ENCODE measurements around the gene TRO.

TRO gene

DNA sequence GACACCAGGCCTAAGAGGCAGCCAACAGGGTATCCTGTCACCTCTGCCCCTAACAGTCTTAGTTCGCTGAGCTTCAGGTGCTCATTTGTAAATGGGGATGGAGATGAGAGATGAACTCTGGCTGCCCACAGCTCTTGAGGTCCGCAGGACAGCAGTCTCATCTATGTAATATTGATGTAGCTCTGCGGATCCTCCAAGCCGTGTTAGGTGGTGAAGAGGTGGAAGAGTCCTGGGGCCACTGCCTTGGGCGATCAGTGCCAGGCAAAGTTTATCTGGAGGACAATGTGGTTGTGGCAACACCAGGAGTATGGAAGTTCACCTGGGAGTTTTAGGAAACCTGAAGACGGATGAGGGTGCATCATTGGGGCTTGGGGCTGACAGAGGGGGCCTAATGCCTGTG lies 13.4 kb downstream of the TRO start:
- Histone ChIP-seq H3K9me3 (ENCODE audit: control insufficient read depth, low read length) (no peaks in the 10 kb centered on the region), H3K4me3 (ENCODE audit: low read depth, low read length) (no peak overlapping the region), H2AFZ (no peak overlapping the region), H3K79me2 (no peaks in the 10 kb centered on the region), H3K36me3 (ENCODE audit: control insufficient read depth, insufficient read depth, low read length) (no peaks in the 10 kb centered on the region), H3K27ac (no peak overlapping the region), H3K9ac (no peak overlapping the region), H3K4me2 (ENCODE audit: low read length) (no peak overlapping the region), H3K27me3 (ENCODE audit: control insufficient read depth, insufficient read depth, low read length) (no peaks in the 10 kb centered on the region), H3K4me1 (no peaks in the 10 kb centered on the region)
- TF ChIP-seq, protein P1, sequence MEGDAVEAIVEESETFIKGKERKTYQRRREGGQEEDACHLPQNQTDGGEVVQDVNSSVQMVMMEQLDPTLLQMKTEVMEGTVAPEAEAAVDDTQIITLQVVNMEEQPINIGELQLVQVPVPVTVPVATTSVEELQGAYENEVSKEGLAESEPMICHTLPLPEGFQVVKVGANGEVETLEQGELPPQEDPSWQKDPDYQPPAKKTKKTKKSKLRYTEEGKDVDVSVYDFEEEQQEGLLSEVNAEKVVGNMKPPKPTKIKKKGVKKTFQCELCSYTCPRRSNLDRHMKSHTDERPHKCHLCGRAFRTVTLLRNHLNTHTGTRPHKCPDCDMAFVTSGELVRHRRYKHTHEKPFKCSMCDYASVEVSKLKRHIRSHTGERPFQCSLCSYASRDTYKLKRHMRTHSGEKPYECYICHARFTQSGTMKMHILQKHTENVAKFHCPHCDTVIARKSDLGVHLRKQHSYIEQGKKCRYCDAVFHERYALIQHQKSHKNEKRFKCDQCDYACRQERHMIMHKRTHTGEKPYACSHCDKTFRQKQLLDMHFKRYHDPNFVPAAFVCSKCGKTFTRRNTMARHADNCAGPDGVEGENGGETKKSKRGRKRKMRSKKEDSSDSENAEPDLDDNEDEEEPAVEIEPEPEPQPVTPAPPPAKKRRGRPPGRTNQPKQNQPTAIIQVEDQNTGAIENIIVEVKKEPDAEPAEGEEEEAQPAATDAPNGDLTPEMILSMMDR (IDR thresholded peaks at IDR 0.05): no peak

GRCh38 chrX:54934890-54935289 lies 14.3 kb downstream of the TRO start:
- Histone ChIP-seq H3K4me1 (no peaks in the 10 kb centered on the region), H3K9me3 (ENCODE audit: control insufficient read depth, low read length) (no peaks in the 10 kb centered on the region), H2AFZ (no peak overlapping the region), H3K9ac (no peak overlapping the region), H3K4me3 (ENCODE audit: low read depth, low read length) (no peak overlapping the region), H3K36me3 (ENCODE audit: control insufficient read depth, insufficient read depth, low read length) (no peaks in the 10 kb centered on the region), H3K4me2 (ENCODE audit: low read length) (no peak overlapping the region), H3K27me3 (ENCODE audit: control insufficient read depth, insufficient read depth, low read length) (no peaks in the 10 kb centered on the region), H3K27ac (no peak overlapping the region), H3K79me2 (no peaks in the 10 kb centered on the region)
- TF ChIP-seq, protein P1 (IDR thresholded peaks at IDR 0.05): no peak

DNA sequence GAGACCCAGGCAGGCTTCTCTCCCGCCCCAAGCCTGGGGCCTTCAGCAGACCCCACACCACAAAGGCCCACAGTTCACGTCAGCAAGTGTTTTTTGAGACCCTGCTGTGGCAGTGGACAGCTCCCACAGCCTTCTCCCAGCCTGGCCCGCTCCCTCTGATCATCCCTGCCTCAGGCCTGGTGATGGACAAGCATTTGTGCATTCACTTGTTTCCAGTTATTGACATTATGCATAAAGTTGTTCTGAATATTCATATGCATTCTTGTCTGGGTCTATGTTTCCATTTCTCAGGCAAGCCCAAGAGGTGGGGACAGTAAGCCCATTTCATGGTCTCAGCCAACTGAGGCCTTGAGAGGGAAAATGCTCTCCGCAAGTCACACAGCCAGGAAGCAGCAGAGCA lies 14.7 kb downstream of the TRO start:
- H3K79me2 ChIP-seq: no peaks in the 10 kb centered on the region
- no peak overlapping the region for H3K27ac ChIP-seq
- H2AFZ ChIP-seq: no peak overlapping the region
- H3K27me3 ChIP-seq (ENCODE audit: control insufficient read depth, insufficient read depth, low read length): no peaks in the 10 kb centered on the region
- TF ChIP-seq, protein P1 (IDR thresholded peaks at IDR 0.05): no peak
- H3K9ac ChIP-seq: no peak overlapping the region
- H3K36me3 ChIP-seq (ENCODE audit: control insufficient read depth, insufficient read depth, low read length): no peaks in the 10 kb centered on the region
- H3K4me2 ChIP-seq (ENCODE audit: low read length): no peak overlapping the region
- no peaks in the 10 kb centered on the region for H3K4me1 ChIP-seq
- no peak overlapping the region for H3K4me3 ChIP-seq (ENCODE audit: low read depth, low read length)
- no peaks in the 10 kb centered on the region for H3K9me3 ChIP-seq (ENCODE audit: control insufficient read depth, low read length)

- Histone ChIP-seq H3K79me2 (no peaks in the 10 kb centered on the region), H3K36me3 (ENCODE audit: control insufficient read depth, insufficient read depth, low read length) (no peaks in the 10 kb centered on the region), H3K9ac (no peak overlapping the region), H3K27ac (no peak overlapping the region), H3K4me1 (no peaks in the 10 kb centered on the region), H3K4me2 (ENCODE audit: low read length) (no peak overlapping the region), H2AFZ (no peak overlapping the region), H3K4me3 (ENCODE audit: low read depth, low read length) (no peak overlapping the region), H3K27me3 (ENCODE audit: control insufficient read depth, insufficient read depth, low read length) (no peaks in the 10 kb centered on the region), H3K9me3 (ENCODE audit: control insufficient read depth, low read length) (no peaks in the 10 kb centered on the region)
- TF ChIP-seq, protein P1 (IDR thresholded peaks at IDR 0.05): no peak
These were observed 16.8 kb downstream of the TRO start for GRCh38 chrX:54937416-54937815.

DNA sequence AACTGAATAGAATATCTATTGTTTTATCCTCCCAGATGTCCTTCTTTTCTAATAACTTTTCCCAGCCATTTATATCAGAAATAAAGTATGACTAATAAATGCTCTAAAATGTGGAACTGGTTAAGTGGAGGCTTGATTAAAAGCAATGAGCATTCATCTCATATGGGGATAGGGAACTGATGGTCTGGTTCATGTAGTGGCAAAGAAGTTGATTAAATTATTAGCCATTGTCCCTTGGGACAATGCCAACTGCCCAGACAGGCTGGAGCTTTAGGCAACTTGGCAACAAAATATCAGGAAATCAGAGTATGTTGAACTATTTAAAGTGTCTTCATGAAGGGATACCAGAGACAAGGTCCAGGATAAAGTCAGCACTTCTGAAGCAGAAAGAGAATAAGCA lies 24.2 kb downstream of the TRO start:
- Histone ChIP-seq H3K9ac (no peak overlapping the region), H2AFZ (no peak overlapping the region), H3K27ac (no peak overlapping the region), H3K4me1 (no peaks in the 10 kb centered on the region), H3K79me2 (no peaks in the 10 kb centered on the region), H3K4me2 (ENCODE audit: low read length) (no peak overlapping the region), H3K9me3 (ENCODE audit: control insufficient read depth, low read length) (no peaks in the 10 kb centered on the region), H3K27me3 (ENCODE audit: control insufficient read depth, insufficient read depth, low read length) (no peaks in the 10 kb centered on the region), H3K4me3 (ENCODE audit: low read depth, low read length) (no peak overlapping the region), H3K36me3 (ENCODE audit: control insufficient read depth, insufficient read depth, low read length) (no peaks in the 10 kb centered on the region)
- TF ChIP-seq, protein P1 (IDR thresholded peaks at IDR 0.05): no peak
